Measurements from ENCODE around the gene PRKAG2. TPM values are rescaled to one million over a fixed set of nuclear protein-coding genes. Genes with fewer than 3 reads are reported as not detected.
A peak's percentile ranks its signal among the peaks of the same experiment; 100 is the strongest.

The PRKAG2 gene
- total and polyA plus RNA-seq, 2 of the 8 experiments (the other 6 are each of a cell fraction or from before 2014, with no cell fraction given), result 7.5 to 18.1 TPM

DNA sequence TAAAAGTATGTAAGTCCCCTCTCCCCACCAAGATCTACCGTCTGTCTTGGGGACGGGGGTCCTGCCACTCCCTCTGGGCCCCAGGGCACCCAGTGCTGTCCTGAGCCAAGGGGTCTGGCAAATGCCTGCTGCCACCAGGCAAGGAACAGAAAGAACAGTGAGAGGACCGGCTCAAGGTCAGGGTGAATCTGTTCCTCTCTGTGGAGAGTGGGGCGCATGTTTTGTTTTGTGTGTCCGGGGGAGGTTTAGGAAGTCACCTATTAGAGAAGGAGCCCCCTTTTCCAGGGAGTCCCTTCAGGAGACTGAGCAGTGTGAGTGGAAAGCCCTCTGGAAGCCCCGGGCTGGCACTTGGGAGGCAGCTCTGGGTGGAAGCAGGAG is 198.7 kb downstream of the PRKAG2 start:
- Histone ChIP-seq H3K36me3 (ENCODE audit: control insufficient read depth in 2 of 4, insufficient read depth in 4 of 4, low read length in 3 of 4) (no peaks in the 10 kb centered on the region), H3K79me2 (ENCODE audit: control insufficient read depth in 1 of 2, insufficient read depth in 2 of 2, low read length in 2 of 2) (no peaks in the 10 kb centered on the region), H4K91ac (replicated peaks; ENCODE audit: insufficient read length, low read length) (no peak overlapping the region), H2BK20ac (ENCODE audit: low read length) (no peak overlapping the region), H2BK5ac (ENCODE audit: low read depth, low read length) (no peak overlapping the region), H3K9ac (replicated peaks in 1 of 4; ENCODE audit: extremely low read depth in 1 of 4, low read depth in 3 of 4, low read length in 3 of 4) (no peak overlapping the region), H3K4me2 (ENCODE audit: insufficient read depth in 1 of 2, low read depth in 2 of 2, low read length in 2 of 2) (no peak overlapping the region), H3K56ac (replicated peaks; ENCODE audit: insufficient read length, low read depth, low read length) (no peak overlapping the region), H3K9me3 (ENCODE audit: insufficient read depth in 2 of 2, low read depth in 1 of 2, low read length in 1 of 2) (no peaks in the 10 kb centered on the region), H3K14ac (ENCODE audit: insufficient read length) (no peak overlapping the region), H2BK15ac (ENCODE audit: low read length) (no peak overlapping the region), H3K23ac (ENCODE audit: insufficient read length) (no peak overlapping the region), H2BK12ac (ENCODE audit: low read depth, low read length) (0 out of 2 replicates have a peak overlapping the region, but pooled peaks have one; percentile 17), H4K8ac (ENCODE audit: extremely low read depth, insufficient read depth, low read length) (no peak overlapping the region), H3K18ac (ENCODE audit: extremely low read depth, low read length) (peak overlapping the region; percentile 60; the same call in 1 of the 2 replicates), H2AFZ (ENCODE audit: low read length) (no peak overlapping the region), H2AK5ac (ENCODE audit: low read depth, low read length) (no peak overlapping the region), H4K5ac (ENCODE audit: insufficient read length, low read depth, low read length) (no peak overlapping the region), H3K27me3 (replicated peaks in 1 of 4; ENCODE audit: control insufficient read depth in 3 of 4, extremely low read depth in 1 of 4, insufficient read depth in 3 of 4, low read length in 3 of 4) (no peaks in the 10 kb centered on the region), H3K4me3 (ENCODE audit: extremely low read depth in 1 of 4, insufficient read depth in 2 of 4, low read depth in 3 of 4, low read length in 4 of 4) (no peak overlapping the region), H4K20me1 (replicated peaks in 1 of 2; ENCODE audit: control insufficient read depth in 1 of 2, insufficient read depth in 2 of 2, low read length in 2 of 2) (no peaks in the 10 kb centered on the region), H3K27ac (ENCODE audit: low read depth, low read length) (no peak overlapping the region), H3K4me1 (replicated peaks in 1 of 4; ENCODE audit: control insufficient read depth in 3 of 4, insufficient read depth in 4 of 4, low read length in 3 of 4) (no peaks in the 10 kb centered on the region), H3K23me2 (ENCODE audit: low read depth, low read length) (no peaks in the 10 kb centered on the region), H3K4ac (replicated peaks; ENCODE audit: insufficient read length, low read depth, low read length) (no peak overlapping the region), H3K79me1 (ENCODE audit: low read depth, low read length) (no peaks in the 10 kb centered on the region), H2BK120ac (replicated peaks; ENCODE audit: low read depth, low read length) (no peak overlapping the region)
- CTCF ChIA-PET (ENCODE audit: partially characterized antibody), result interaction anchor here (0.9 to 1.0 kb wide), 2 partner anchors 35 to 39 kb away, joined by 3 to 4 read pairs; no protein-coding TSS in a partner anchor
- DNase-seq (ENCODE audit: low read depth in 1 of 2, low spot score in 2 of 2) (no peak), FAIRE-seq (no peak)
- 86% methylated on average over 6 of the region's 6 CpGs; no CpG with 5 or more reads in 1 of the 2 experiments for WGBS, 2 experiments (ENCODE audit: extremely low coverage in 1 of 2, insufficient coverage in 1 of 2, insufficient read length in 1 of 2, insufficient replicate concordance in 2 of 2, low coverage in 1 of 2, low lambda C conversion rate in 2 of 2, missing lambda C conversion rate in 1 of 2)
- POLR2A ChIA-PET (ENCODE audit: partially characterized antibody), result interaction anchor here (0.8 to 1.6 kb wide), 2 partner anchors 11 to 193 kb away, joined by 3 to 7 read pairs; no protein-coding TSS in a partner anchor
- TF ChIP-seq CBX8 (IDR thresholded peaks at IDR 0.05; ENCODE audit: borderline replicate concordance, low read depth, low read length) (no peak), TBP (IDR thresholded peaks at IDR 0.05; ENCODE audit: low read depth, low read length) (no peak), KDM4A (IDR thresholded peaks at IDR 0.05; ENCODE audit: low read depth, low read length, severe bottlenecking) (no peak), KDM5A (IDR thresholded peaks at IDR 0.05; ENCODE audit: low read length) (no peak), PHF8 (conservative IDR thresholded peaks at IDR 0.05; ENCODE audit: low read depth, low read length) (no peak), RBBP5 (IDR thresholded peaks at IDR 0.05; ENCODE audit: borderline replicate concordance, low read depth, low read length) (no peak), TAF7 (optimal IDR thresholded peaks at IDR 0.05; ENCODE audit: borderline replicate concordance, low read depth, low read length) (no peak), NANOG (IDR thresholded peaks at IDR 0.05; ENCODE audit: insufficient read depth, low read depth, low read length, poor library complexity, severe bottlenecking) (no peak), TCF12 (IDR thresholded peaks at IDR 0.05; ENCODE audit: low read depth, low read length) (no peak), SIRT6 (IDR thresholded peaks at IDR 0.05; ENCODE audit: low read length) (no peak), JUND (IDR thresholded peaks at IDR 0.05; ENCODE audit: low read length) (no peak)
- TF ChIP-seq, protein P1, sequence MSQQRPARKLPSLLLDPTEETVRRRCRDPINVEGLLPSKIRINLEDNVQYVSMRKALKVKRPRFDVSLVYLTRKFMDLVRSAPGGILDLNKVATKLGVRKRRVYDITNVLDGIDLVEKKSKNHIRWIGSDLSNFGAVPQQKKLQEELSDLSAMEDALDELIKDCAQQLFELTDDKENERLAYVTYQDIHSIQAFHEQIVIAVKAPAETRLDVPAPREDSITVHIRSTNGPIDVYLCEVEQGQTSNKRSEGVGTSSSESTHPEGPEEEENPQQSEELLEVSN (IDR thresholded peaks at IDR 0.05), result no peak
- TF ChIP-seq, protein P2, sequence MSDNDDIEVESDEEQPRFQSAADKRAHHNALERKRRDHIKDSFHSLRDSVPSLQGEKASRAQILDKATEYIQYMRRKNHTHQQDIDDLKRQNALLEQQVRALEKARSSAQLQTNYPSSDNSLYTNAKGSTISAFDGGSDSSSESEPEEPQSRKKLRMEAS (IDR thresholded peaks at IDR 0.05), result no peak

Data from H1 (cell line).